ENCODE measurements around the gene LYSMD2.

GRCh38 chr15:51718219-51718618 lies 19.2 kb downstream of the LYSMD2 start:
- no peak for TF ChIP-seq POLR2A (IDR thresholded peaks at IDR 0.05)
- no peak for TF ChIP-seq CTCF (IDR thresholded peaks at IDR 0.05)

Data from thyroid gland (tissue), 4 donors.